Measurements from ENCODE around the gene ATXN1.

DNA sequence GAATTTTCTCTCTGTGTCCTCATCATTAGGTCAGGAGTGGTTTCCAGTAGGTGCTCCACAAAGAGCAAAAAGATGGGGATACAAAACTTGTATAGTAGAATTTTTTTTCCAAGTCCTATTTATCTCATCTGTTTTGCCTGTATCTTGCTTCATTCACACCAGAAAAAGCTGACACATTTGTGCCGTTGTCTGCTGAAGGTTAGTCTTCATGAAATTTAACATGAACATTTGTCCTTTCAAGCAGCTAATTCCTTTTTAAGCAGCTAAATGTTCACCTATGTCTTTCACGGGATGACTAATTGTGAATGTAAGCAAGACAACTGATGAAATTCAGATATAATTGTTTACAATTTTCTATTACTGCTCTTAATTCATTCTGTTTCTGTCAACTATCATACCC lies 83.8 kb downstream of the ATXN1 start:
- no peak for TF ChIP-seq GATA3 (IDR thresholded peaks at IDR 0.05; ENCODE audit: low read depth, low read length)
- TF ChIP-seq GATA2 (IDR thresholded peaks at IDR 0.05; ENCODE audit: low read depth, low read length) = no peak
